ENCODE measurements around the gene LSS. TPM values are rescaled to one million over a fixed set of nuclear protein-coding genes. Genes with fewer than 3 reads are reported as not detected.
"Not testable (repeated sequence)": the region's sequence is repeated elsewhere in the genome, so short reads cannot be mapped to it uniquely, and the experiment has no call there.

The LSS gene
- total RNA-seq, 1 donor from 2014 or later, result 14.1 TPM

- H3K9me3 ChIP-seq (ENCODE audit: control insufficient read depth in 3 of 3, low read length in 3 of 3), result no peaks in the 10 kb centered on the region
- H3K4me3 ChIP-seq (ENCODE audit: low read length in 3 of 3), result peak overlapping the region in 2 of 3 donors; percentile 67 to 68
- H3K27ac ChIP-seq (ENCODE audit: low read depth, low read length), result peak overlapping the region; percentile 15
- peaks cover 11 to 19% (median 18%) of the 10 kb centered on the region in 3 donors for H3K36me3 ChIP-seq (ENCODE audit: control insufficient read depth in 3 of 3, insufficient read depth in 3 of 3, low read length in 3 of 3)
- peak overlapping the region in 2 of 3 donors; percentile 45 to 70 for H3K9ac ChIP-seq (ENCODE audit: low read depth in 1 of 3, low read length in 3 of 3)
- H3K27me3 ChIP-seq (ENCODE audit: control insufficient read depth in 3 of 3, insufficient read depth in 3 of 3, low read length in 3 of 3), result no peaks in the 10 kb centered on the region
- peaks cover 26 to 28% (median 27%) of the 10 kb centered on the region in 3 donors for H3K4me1 ChIP-seq (ENCODE audit: control insufficient read depth in 3 of 3, insufficient read depth in 3 of 3, low read length in 3 of 3)
Observed at GRCh38 chr21:46229923-46230260, 1.3 kb upstream of the LSS start.

- Histone ChIP-seq H3K36me3 (ENCODE audit: control insufficient read depth in 3 of 3, insufficient read depth in 3 of 3, low read length in 3 of 3) (peaks cover 6 to 13% (median 12%) of the 10 kb centered on the region in 3 donors), H3K27me3 (ENCODE audit: control insufficient read depth in 3 of 3, insufficient read depth in 3 of 3, low read length in 3 of 3) (no peaks in the 10 kb centered on the region), H3K9ac (ENCODE audit: low read depth in 1 of 3, low read length in 3 of 3) (peak overlapping the region in 2 of 3 donors; percentile 45 to 70), H3K4me1 (ENCODE audit: control insufficient read depth in 3 of 3, insufficient read depth in 3 of 3, low read length in 3 of 3) (peaks cover 27 to 31% (median 29%) of the 10 kb centered on the region in 3 donors), H3K9me3 (ENCODE audit: control insufficient read depth in 3 of 3, low read length in 3 of 3) (no peaks in the 10 kb centered on the region), H3K27ac (ENCODE audit: low read depth, low read length) (peak overlapping the region; percentile 15), H3K4me3 (ENCODE audit: low read length in 3 of 3) (peak overlapping the region; percentile 55 to 68 (median 67))
Observed at GRCh38 chr21:46229133-46229922, 754 bp upstream of the LSS start.

GRCh38 chr21:46227811-46228344 lies 696 bp downstream of the LSS start:
- peak overlapping the region; percentile 85 for H3K27ac ChIP-seq (ENCODE audit: low read depth, low read length)
- H3K9me3 ChIP-seq (ENCODE audit: control insufficient read depth in 3 of 3, low read length in 3 of 3), result no peaks in the 10 kb centered on the region
- H3K36me3 ChIP-seq (ENCODE audit: control insufficient read depth in 3 of 3, insufficient read depth in 3 of 3, low read length in 3 of 3), result peaks cover 0 to 8% (median 4%) of the 10 kb centered on the region in 3 donors
- H3K4me1 ChIP-seq (ENCODE audit: control insufficient read depth in 3 of 3, insufficient read depth in 3 of 3, low read length in 3 of 3), result peaks cover 27 to 35% (median 32%) of the 10 kb centered on the region in 3 donors
- H3K4me3 ChIP-seq (ENCODE audit: low read length in 3 of 3), result peak overlapping the region; percentile 79 to 93 (median 90)
- H3K27me3 ChIP-seq (ENCODE audit: control insufficient read depth in 3 of 3, insufficient read depth in 3 of 3, low read length in 3 of 3), result no peaks in the 10 kb centered on the region
- peak overlapping the region; percentile 86 to 92 (median 87) for H3K9ac ChIP-seq (ENCODE audit: low read depth in 1 of 3, low read length in 3 of 3)

GRCh38 chr21:46226920-46227599 lies 1.5 kb downstream of the LSS start:
- peak overlapping the region; percentile 85 for H3K27ac ChIP-seq (ENCODE audit: low read depth, low read length)
- H3K4me1 ChIP-seq (ENCODE audit: control insufficient read depth in 3 of 3, insufficient read depth in 3 of 3, low read length in 3 of 3), result peaks cover 31 to 44% (median 41%) of the 10 kb centered on the region in 3 donors
- peak overlapping the region; percentile 20 to 93 (median 90) for H3K4me3 ChIP-seq (ENCODE audit: low read length in 3 of 3)

GRCh38 chr21:46226146-46226545 lies 2.4 kb downstream of the LSS start:
- Histone ChIP-seq H3K27me3 (ENCODE audit: control insufficient read depth in 3 of 3, insufficient read depth in 3 of 3, low read length in 3 of 3) (no peaks in the 10 kb centered on the region), H3K36me3 (ENCODE audit: control insufficient read depth in 3 of 3, insufficient read depth in 3 of 3, low read length in 3 of 3) (peaks cover 9 to 14% (median 11%) of the 10 kb centered on the region in 3 donors), H3K9ac (ENCODE audit: low read depth in 1 of 3, low read length in 3 of 3) (peak overlapping the region in 2 of 3 donors; percentile 35 to 86), H3K27ac (ENCODE audit: low read depth, low read length) (peak overlapping the region; percentile 85), H3K9me3 (ENCODE audit: control insufficient read depth in 3 of 3, low read length in 3 of 3) (no peaks in the 10 kb centered on the region), H3K4me3 (ENCODE audit: low read length in 3 of 3) (peak overlapping the region in 2 of 3 donors; percentile 2 to 36), H3K4me1 (ENCODE audit: control insufficient read depth in 3 of 3, insufficient read depth in 3 of 3, low read length in 3 of 3) (peaks cover 31 to 48% (median 47%) of the 10 kb centered on the region in 3 donors)

More at GRCh38 chr21:46226920-46227599, 1.5 kb downstream of the LSS start:
- Histone ChIP-seq H3K27me3 (ENCODE audit: control insufficient read depth in 3 of 3, insufficient read depth in 3 of 3, low read length in 3 of 3) (no peaks in the 10 kb centered on the region), H3K9me3 (ENCODE audit: control insufficient read depth in 3 of 3, low read length in 3 of 3) (no peaks in the 10 kb centered on the region), H3K9ac (ENCODE audit: low read depth in 1 of 3, low read length in 3 of 3) (peak overlapping the region; percentile 86 to 92 (median 87)), H3K36me3 (ENCODE audit: control insufficient read depth in 3 of 3, insufficient read depth in 3 of 3, low read length in 3 of 3) (peaks cover 6 to 8% (median 8%) of the 10 kb centered on the region in 3 donors)

GRCh38 chr21:46223661-46224060 lies 4.9 kb downstream of the LSS start:
- peaks cover 21 to 31% (median 25%) of the 10 kb centered on the region in 3 donors for H3K36me3 ChIP-seq (ENCODE audit: control insufficient read depth in 3 of 3, insufficient read depth in 3 of 3, low read length in 3 of 3)
- peaks cover 31 to 61% (median 57%) of the 10 kb centered on the region in 3 donors for H3K4me1 ChIP-seq (ENCODE audit: control insufficient read depth in 3 of 3, insufficient read depth in 3 of 3, low read length in 3 of 3)
- not testable (repeated sequence) for H3K9ac ChIP-seq (ENCODE audit: low read depth in 1 of 3, low read length in 3 of 3); H3K27me3 ChIP-seq (ENCODE audit: control insufficient read depth in 3 of 3, insufficient read depth in 3 of 3, low read length in 3 of 3); H3K4me3 ChIP-seq (ENCODE audit: low read length in 3 of 3); H3K27ac ChIP-seq (ENCODE audit: low read depth, low read length); H3K9me3 ChIP-seq (ENCODE audit: control insufficient read depth in 3 of 3, low read length in 3 of 3)

GRCh38 chr21:46223217-46223616 lies 5.4 kb downstream of the LSS start:
- H3K36me3 ChIP-seq (ENCODE audit: control insufficient read depth in 3 of 3, insufficient read depth in 3 of 3, low read length in 3 of 3), result peaks cover 21 to 31% (median 25%) of the 10 kb centered on the region in 3 donors
- H3K4me3 ChIP-seq (ENCODE audit: low read length in 3 of 3), result no peak overlapping the region
- peaks cover 31 to 61% (median 57%) of the 10 kb centered on the region in 3 donors for H3K4me1 ChIP-seq (ENCODE audit: control insufficient read depth in 3 of 3, insufficient read depth in 3 of 3, low read length in 3 of 3)
- peak overlapping the region in 1 of 3 donors; percentile 2 for H3K9ac ChIP-seq (ENCODE audit: low read depth in 1 of 3, low read length in 3 of 3)
- no peaks in the 10 kb centered on the region for H3K9me3 ChIP-seq (ENCODE audit: control insufficient read depth in 3 of 3, low read length in 3 of 3)
- no peak overlapping the region for H3K27ac ChIP-seq (ENCODE audit: low read depth, low read length)
- no peaks in the 10 kb centered on the region for H3K27me3 ChIP-seq (ENCODE audit: control insufficient read depth in 3 of 3, insufficient read depth in 3 of 3, low read length in 3 of 3)

GRCh38 chr21:46222436-46223116 lies 6.0 kb downstream of the LSS start:
- Histone ChIP-seq H3K9me3 (ENCODE audit: control insufficient read depth in 3 of 3, low read length in 3 of 3) (no peaks in the 10 kb centered on the region), H3K4me1 (ENCODE audit: control insufficient read depth in 3 of 3, insufficient read depth in 3 of 3, low read length in 3 of 3) (peaks cover 26 to 57% (median 57%) of the 10 kb centered on the region in 3 donors), H3K27me3 (ENCODE audit: control insufficient read depth in 3 of 3, insufficient read depth in 3 of 3, low read length in 3 of 3) (no peaks in the 10 kb centered on the region), H3K9ac (ENCODE audit: low read depth in 1 of 3, low read length in 3 of 3) (peak overlapping the region; percentile 2 to 69 (median 51)), H3K36me3 (ENCODE audit: control insufficient read depth in 3 of 3, insufficient read depth in 3 of 3, low read length in 3 of 3) (peaks cover 21 to 31% (median 25%) of the 10 kb centered on the region in 3 donors), H3K27ac (ENCODE audit: low read depth, low read length) (peak overlapping the region; percentile 34), H3K4me3 (ENCODE audit: low read length in 3 of 3) (no peak overlapping the region)

- peaks cover 25 to 31% (median 25%) of the 10 kb centered on the region in 3 donors for H3K36me3 ChIP-seq (ENCODE audit: control insufficient read depth in 3 of 3, insufficient read depth in 3 of 3, low read length in 3 of 3)
- peak overlapping the region in 1 of 3 donors; percentile 13 for H3K4me3 ChIP-seq (ENCODE audit: low read length in 3 of 3)
- no peaks in the 10 kb centered on the region for H3K27me3 ChIP-seq (ENCODE audit: control insufficient read depth in 3 of 3, insufficient read depth in 3 of 3, low read length in 3 of 3)
- peak overlapping the region in 1 of 3 donors; percentile 69 for H3K9ac ChIP-seq (ENCODE audit: low read depth in 1 of 3, low read length in 3 of 3)
- H3K4me1 ChIP-seq (ENCODE audit: control insufficient read depth in 3 of 3, insufficient read depth in 3 of 3, low read length in 3 of 3), result peaks cover 19 to 50% (median 50%) of the 10 kb centered on the region in 3 donors
- H3K27ac ChIP-seq (ENCODE audit: low read depth, low read length), result peak overlapping the region; percentile 34
- H3K9me3 ChIP-seq (ENCODE audit: control insufficient read depth in 3 of 3, low read length in 3 of 3), result no peaks in the 10 kb centered on the region
Observed at GRCh38 chr21:46221664-46222435, 6.7 kb downstream of the LSS start.
